Stimulated activated CD4-positive, alpha-beta T cell treated with anti-CD3 and anti-CD28 coated beads, TNF-alpha, amount 100 ng/mL, for 48 hours (primary cell): ENCODE measurements around the gene WWTR1.

ENCODE experiments used
- DNase-seq, 3 donors: peaks; one replicate each; pipeline ENCODE4 v3.0.0-alpha.2; 2020; ENCODE audit warnings: low read depth in 3 of 3

The WWTR1 gene

GRCh38 chr3:149567381-149567780 lies 90.4 kb downstream of the WWTR1 start:
- DNase-seq: no peak

- DNase-seq: no peak
Observed at GRCh38 chr3:149566292-149566975, 91.4 kb downstream of the WWTR1 start.

GRCh38 chr3:149564079-149564478 lies 93.7 kb downstream of the WWTR1 start:
- no peak for DNase-seq

- DNase-seq: no peak
Observed at GRCh38 chr3:149563114-149563513, 94.7 kb downstream of the WWTR1 start.

GRCh38 chr3:149560617-149561016 lies 97.2 kb downstream of the WWTR1 start:
- DNase-seq: no peak

GRCh38 chr3:149560001-149560400 lies 97.8 kb downstream of the WWTR1 start:
- DNase-seq: no peak

GRCh38 chr3:149559525-149559924 lies 98.3 kb downstream of the WWTR1 start:
- no peak for DNase-seq

- no peak for DNase-seq
Observed at GRCh38 chr3:149555927-149556326, 101.9 kb downstream of the WWTR1 start.

GRCh38 chr3:149554826-149555225 lies 103.0 kb downstream of the WWTR1 start:
- DNase-seq: no peak

GRCh38 chr3:149553781-149554451 lies 103.9 kb downstream of the WWTR1 start:
- no peak for DNase-seq

- no peak for DNase-seq
Observed at GRCh38 chr3:149552700-149553099, 105.1 kb downstream of the WWTR1 start.

GRCh38 chr3:149551500-149551899 lies 106.3 kb downstream of the WWTR1 start:
- no peak for DNase-seq

GRCh38 chr3:149548669-149549065 lies 109.2 kb downstream of the WWTR1 start:
- no peak for DNase-seq

- no peak for DNase-seq
Observed at GRCh38 chr3:149547954-149548668, 109.7 kb downstream of the WWTR1 start.

- no peak for DNase-seq
Observed at GRCh38 chr3:149547413-149547812, 110.4 kb downstream of the WWTR1 start.

- DNase-seq: no peak
Observed at GRCh38 chr3:149545049-149545448, 112.8 kb downstream of the WWTR1 start.

- no peak for DNase-seq
Observed at GRCh38 chr3:149542375-149543312, 115.2 kb downstream of the WWTR1 start.

- no peak for DNase-seq
Observed at GRCh38 chr3:149541091-149541491, 116.7 kb downstream of the WWTR1 start.

- DNase-seq: no peak
Observed at GRCh38 chr3:149538371-149538770, 119.5 kb downstream of the WWTR1 start.

GRCh38 chr3:149536429-149536828 lies 121.4 kb downstream of the WWTR1 start:
- no peak for DNase-seq

- DNase-seq: no peak
Observed at GRCh38 chr3:149535333-149535685, 122.5 kb downstream of the WWTR1 start.
